CD4-positive, alpha-beta T cell treated with Interleukin-17A for 1 hour (primary cell): ENCODE results near the gene CRYL1.
A peak's percentile ranks its signal among the peaks of the same experiment; 100 is the strongest.

ENCODE experiments used
- DNase-seq: peaks from one replicate; pipeline ENCODE4 v3.0.0-alpha.2; 2020

The CRYL1 gene

GRCh38 chr13:20491926-20492435 is 33.7 kb downstream of the CRYL1 start:
- no peak for DNase-seq

- DNase-seq, result peak; percentile 58
These were observed 36.4 kb downstream of the CRYL1 start for GRCh38 chr13:20489185-20489820.

- DNase-seq, result no peak
These were observed 37.7 kb downstream of the CRYL1 start for GRCh38 chr13:20487927-20488326.

DNA sequence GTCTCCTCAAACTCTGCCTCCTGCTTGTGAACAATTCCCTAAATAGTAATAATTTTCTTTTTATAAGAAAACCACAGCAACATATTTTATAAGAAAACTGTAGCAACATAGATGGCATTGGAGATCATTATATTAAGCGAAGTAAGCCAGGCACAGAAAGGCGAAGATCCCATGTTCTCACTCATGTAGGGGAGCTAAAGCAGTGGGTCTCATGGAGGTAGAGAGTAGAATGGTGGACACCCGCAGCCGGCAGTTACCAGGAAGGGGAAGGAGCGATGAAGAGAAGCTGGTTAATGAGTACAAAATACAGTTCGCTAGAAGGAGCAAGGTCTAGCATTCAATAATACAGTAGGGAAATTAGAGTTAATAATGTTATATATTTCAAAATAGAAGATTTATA is 42.9 kb downstream of the CRYL1 start:
- DNase-seq, result no peak

- DNase-seq, result no peak
These were observed 43.3 kb downstream of the CRYL1 start for GRCh38 chr13:20482275-20482761.

- DNase-seq, result no peak
These were observed 48.3 kb downstream of the CRYL1 start for GRCh38 chr13:20477394-20477793.

GRCh38 chr13:20475927-20476691 is 49.5 kb downstream of the CRYL1 start:
- DNase-seq, result peak; percentile 78

- no peak for DNase-seq
These were observed 51.1 kb downstream of the CRYL1 start for GRCh38 chr13:20474515-20474914.

GRCh38 chr13:20473888-20474287 is 51.8 kb downstream of the CRYL1 start:
- DNase-seq, result no peak

GRCh38 chr13:20473139-20473538 is 52.5 kb downstream of the CRYL1 start:
- DNase-seq, result no peak

GRCh38 chr13:20472531-20472930 is 53.1 kb downstream of the CRYL1 start:
- DNase-seq, result no peak

GRCh38 chr13:20470136-20470535 is 55.5 kb downstream of the CRYL1 start:
- DNase-seq, result no peak

DNA sequence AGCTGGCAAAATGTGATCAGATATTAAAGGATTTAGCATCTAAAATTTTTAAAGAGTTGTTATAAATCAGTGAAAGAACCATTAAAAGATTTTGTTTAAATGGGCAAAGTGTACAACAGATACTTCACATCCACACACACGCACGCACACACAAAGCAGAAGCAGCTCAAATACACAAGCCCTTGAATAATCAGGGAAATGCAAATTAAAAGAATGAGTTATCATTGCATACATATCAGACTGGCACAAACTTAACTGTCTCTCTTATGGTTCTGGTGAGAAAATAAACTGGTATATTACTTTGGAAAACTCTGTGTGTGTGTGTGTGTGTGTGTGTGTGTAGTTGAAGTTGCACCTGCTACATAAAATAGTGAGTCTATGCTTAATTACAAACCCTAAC is 59.3 kb downstream of the CRYL1 start:
- DNase-seq, result no peak

DNA sequence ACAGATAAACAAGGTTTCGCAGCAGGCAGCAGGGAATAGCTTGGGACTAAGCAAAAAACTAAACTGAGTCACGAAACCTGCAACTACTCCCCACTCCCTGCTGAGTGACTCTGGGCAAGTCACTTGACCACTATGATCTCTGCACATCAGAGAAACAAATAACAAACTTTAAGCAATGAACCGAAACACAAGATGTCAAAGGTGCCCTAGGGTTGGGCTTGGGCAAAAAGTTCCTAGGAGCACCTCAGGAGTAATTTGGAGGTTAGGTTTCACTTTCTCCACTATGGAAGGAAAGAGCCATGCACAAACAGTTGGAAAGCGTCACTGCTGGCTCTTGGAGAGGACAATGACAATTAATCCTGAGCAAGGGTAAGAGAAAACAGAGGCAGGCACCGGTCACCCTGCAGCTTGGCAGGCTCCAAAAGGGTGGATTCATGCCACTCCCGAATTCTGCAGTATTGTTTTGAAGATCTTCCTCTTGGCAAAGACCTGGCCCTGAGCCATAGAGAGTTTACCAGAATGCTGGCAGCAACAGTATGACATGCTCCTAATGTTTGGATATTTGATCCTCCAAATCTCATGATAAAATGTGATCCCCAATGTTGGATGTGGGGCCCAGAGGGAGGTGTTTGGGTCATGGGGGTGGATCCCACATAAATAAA is 60.3 kb downstream of the CRYL1 start:
- no peak for DNase-seq

- DNase-seq, result no peak
These were observed 62.7 kb downstream of the CRYL1 start for GRCh38 chr13:20462921-20463320.

DNA sequence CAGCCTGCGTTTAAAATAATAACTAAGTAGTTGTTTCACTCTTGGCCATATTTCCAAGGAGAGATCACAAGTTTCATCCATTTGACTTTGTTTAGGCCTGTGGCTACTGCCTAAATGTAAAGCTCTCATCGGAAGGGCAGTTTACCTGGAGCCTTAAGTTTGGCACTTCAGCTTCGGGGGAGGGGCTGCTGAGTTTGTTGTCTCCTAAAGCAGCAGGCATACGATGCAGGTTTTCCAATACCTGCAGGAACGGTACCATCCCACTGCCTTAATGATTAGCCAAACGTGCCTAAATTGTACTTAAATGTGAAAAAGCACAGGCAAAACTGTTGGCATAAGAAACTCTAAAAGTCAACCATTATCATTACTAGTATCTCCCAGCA is 63.1 kb downstream of the CRYL1 start:
- no peak for DNase-seq

- no peak for DNase-seq
These were observed 63.7 kb downstream of the CRYL1 start for GRCh38 chr13:20461860-20462532.

DNA sequence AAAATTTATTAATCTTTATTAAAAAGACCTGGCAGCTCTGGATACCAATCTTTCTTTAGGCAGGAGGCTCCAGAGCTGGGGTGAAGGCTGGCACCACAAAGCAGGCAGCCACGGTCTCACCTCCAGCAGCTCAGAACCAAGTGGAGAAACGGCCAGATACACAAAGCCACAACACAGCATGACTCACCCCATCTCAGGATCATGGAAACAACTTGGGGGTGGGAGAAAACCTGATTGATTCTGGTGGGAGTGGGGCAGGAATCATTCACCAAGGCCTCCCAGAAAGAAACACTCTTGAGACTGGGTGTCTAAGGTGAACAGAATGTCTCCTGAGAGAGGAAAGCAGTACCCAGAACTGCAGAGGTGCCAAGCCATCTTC is 64.2 kb downstream of the CRYL1 start:
- DNase-seq, result no peak

DNA sequence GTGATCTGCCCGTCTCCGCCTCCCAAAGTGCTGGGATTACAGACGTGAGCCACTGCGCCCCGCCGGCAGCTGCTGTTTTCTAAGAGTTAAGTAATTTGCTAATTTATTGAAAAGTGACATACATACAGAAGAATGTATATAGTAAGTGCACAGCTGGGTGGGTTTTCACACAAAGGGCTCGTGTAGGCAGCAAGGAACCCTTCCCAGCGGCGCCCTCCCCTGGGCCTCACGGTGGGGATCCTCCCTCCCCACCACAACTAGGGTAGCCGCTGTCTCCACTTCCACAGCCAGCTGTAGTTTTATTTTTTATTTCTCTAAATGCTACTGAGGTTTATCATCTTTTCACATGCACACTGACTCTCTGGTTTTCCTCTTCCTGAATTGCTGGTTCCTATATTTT is 64.9 kb downstream of the CRYL1 start:
- no peak for DNase-seq

DNA sequence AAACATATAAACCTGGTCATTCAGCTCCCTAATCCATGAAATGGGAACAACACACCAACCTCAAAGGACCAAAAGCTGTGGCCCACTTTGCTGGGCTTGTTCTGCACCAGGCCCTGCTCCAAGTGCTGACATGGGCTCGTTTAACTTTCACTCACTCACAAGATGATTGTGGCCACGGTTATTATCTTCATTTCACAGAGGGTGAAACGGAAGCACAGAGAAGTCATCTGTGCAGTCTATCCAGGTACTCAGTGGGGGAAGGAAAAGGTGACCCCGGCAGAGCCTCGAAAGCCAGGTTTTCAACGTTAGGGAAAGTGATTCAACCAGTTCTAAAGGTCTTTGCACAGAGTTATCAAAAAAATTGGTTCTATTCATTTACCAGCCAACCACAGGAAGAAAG is 68.0 kb downstream of the CRYL1 start:
- DNase-seq, result no peak

DNA sequence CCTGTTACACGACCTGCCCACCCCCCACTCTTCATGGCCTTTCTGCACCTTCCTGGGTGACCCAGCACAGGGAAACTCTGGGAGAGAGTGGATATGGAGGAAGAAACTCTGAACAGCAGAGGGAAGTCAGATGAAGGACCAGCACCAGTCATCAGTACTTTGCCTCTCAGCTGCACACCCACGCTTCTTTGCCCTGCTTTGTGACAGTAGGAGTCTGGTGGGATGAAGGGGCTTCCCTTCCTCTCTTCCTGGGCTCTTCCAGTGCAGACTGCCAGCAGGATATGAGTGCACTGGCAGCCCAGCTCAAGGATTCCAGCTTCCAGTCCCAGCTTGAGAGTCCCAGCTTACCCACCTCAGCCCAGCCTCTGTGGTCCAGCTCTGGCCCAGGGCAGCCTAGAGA is 68.9 kb downstream of the CRYL1 start:
- DNase-seq, result no peak

DNA sequence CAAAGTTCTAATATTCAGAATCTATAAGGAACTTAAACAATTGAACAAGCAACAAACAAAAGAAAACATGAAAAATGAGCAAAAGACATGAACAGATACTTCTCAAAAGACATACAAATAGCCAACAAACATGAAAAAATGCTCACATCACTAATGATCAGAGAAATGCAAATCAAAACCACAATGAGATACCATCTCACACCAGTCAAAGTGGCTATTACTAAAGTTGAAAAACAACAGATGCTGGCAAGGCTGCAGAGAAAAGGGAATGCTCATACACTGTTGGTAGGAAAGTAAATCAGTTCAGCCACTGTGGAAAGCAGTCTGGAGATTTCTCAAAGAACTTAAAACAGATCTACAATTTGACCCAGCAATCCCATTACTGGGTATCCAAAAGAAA is 74.3 kb downstream of the CRYL1 start:
- no peak for DNase-seq

GRCh38 chr13:20448470-20448869 is 77.2 kb downstream of the CRYL1 start:
- no peak for DNase-seq
